ENCODE results near the gene GRSF1. TPM values are rescaled to one million over a fixed set of nuclear protein-coding genes. Genes with fewer than 3 reads are reported as not detected.

GRSF1 gene
- total RNA-seq, 1 experiment from 2014 or later, result 108 TPM

GRCh38 chr4:70841951-70842350, 2.3 kb upstream of the GRSF1 start:
- Histone ChIP-seq H3K14ac (ENCODE audit: insufficient read depth, low read length) (peak overlapping the region; percentile 8; the same call in 1 of the 2 replicates), H3K27me3 (ENCODE audit: insufficient read depth, low read length) (no peaks in the 10 kb centered on the region), H3K4me2 (ENCODE audit: insufficient read depth, insufficient read length, low read length) (no peak overlapping the region), H3K56ac (ENCODE audit: insufficient read length, low read depth, low read length) (no peak overlapping the region), H3K4me1 (ENCODE audit: insufficient read depth, low read length) (0 out of 2 replicates have a peak, but pooled peaks cover 3% of the 10 kb centered on the region), H2BK20ac (ENCODE audit: low read depth, low read length, poor library complexity, severe bottlenecking) (no peak overlapping the region), H4K5ac (ENCODE audit: insufficient read length, low read depth, low read length) (no peak overlapping the region), H2BK120ac (ENCODE audit: low read depth, low read length, poor library complexity, severe bottlenecking) (no peak overlapping the region), H3T11ph (ENCODE audit: low read length) (no peak overlapping the region), H2AK5ac (ENCODE audit: insufficient read length, low read length) (no peak overlapping the region), H3K23me2 (ENCODE audit: insufficient read length, low read depth, low read length, poor library complexity, severe bottlenecking) (peaks cover 6% of the 10 kb centered on the region), H3K4ac (ENCODE audit: low read depth, low read length) (no peak overlapping the region), H3K27ac (ENCODE audit: insufficient read length, low read depth, low read length) (no peak overlapping the region), H3K23ac (ENCODE audit: insufficient read length, low read depth, low read length) (no peak overlapping the region), H2BK12ac (ENCODE audit: insufficient read length, low read depth, low read length) (no peak overlapping the region), H3K18ac (ENCODE audit: insufficient read length, low read depth, low read length) (peak overlapping the region; percentile 21), H3K79me2 (ENCODE audit: insufficient read depth, low read length) (peaks cover 17% of the 10 kb centered on the region), H4K8ac (replicated peaks; ENCODE audit: insufficient read length, low read depth, low read length) (no peak overlapping the region), H2BK15ac (ENCODE audit: low read depth, low read length) (no peak overlapping the region), H3K9ac (ENCODE audit: extremely low read depth, insufficient read length, low read length) (no peak overlapping the region), H3K9me3 (ENCODE audit: control insufficient read depth, low read depth, low read length) (no peaks in the 10 kb centered on the region), H2AFZ (ENCODE audit: low read length) (no peak overlapping the region), H3K79me1 (ENCODE audit: insufficient read depth, low read depth, low read length, poor library complexity, severe bottlenecking) (no peaks in the 10 kb centered on the region), H4K20me1 (ENCODE audit: control insufficient read depth, insufficient read depth, insufficient read length) (no peaks in the 10 kb centered on the region), H2BK5ac (ENCODE audit: insufficient read length, low read length) (no peak overlapping the region), H4K91ac (ENCODE audit: insufficient read length, low read depth, low read length) (no peak overlapping the region)
- peak overlapping the region; percentile 22 to 92 (median 34); a peak in 3 of 7 replicates for H3K27ac Mint-ChIP-seq
- H3K36me3 Mint-ChIP-seq (ENCODE audit: insufficient read depth in 1 of 3, low read depth in 3 of 3), result peaks cover 0 to 7% (median 2%) of the 10 kb centered on the region in 3 experiments; a peak in 5 of 7 replicates
- H3K27me3 Mint-ChIP-seq (ENCODE audit: low read depth), result no peaks in the 10 kb centered on the region; the same call in 1 of the 2 replicates
- peaks cover 12 to 17% of the 10 kb centered on the region in 2 experiments for H3K4me1 Mint-ChIP-seq
- H3K9me3 Mint-ChIP-seq, result no peaks in the 10 kb centered on the region
- H3K4me3 Mint-ChIP-seq, result no peak overlapping the region
- no peak for TF ChIP-seq CTCF (conservative IDR thresholded peaks at IDR 0.05)
- no peak for DNase-seq
- no CpG with 5 or more reads among the region's 1 CpG for WGBS (ENCODE audit: extremely low coverage, insufficient read length, low lambda C conversion rate)
